ENCODE results near the gene PHLDA1.

- TF ChIP-seq, protein P1, sequence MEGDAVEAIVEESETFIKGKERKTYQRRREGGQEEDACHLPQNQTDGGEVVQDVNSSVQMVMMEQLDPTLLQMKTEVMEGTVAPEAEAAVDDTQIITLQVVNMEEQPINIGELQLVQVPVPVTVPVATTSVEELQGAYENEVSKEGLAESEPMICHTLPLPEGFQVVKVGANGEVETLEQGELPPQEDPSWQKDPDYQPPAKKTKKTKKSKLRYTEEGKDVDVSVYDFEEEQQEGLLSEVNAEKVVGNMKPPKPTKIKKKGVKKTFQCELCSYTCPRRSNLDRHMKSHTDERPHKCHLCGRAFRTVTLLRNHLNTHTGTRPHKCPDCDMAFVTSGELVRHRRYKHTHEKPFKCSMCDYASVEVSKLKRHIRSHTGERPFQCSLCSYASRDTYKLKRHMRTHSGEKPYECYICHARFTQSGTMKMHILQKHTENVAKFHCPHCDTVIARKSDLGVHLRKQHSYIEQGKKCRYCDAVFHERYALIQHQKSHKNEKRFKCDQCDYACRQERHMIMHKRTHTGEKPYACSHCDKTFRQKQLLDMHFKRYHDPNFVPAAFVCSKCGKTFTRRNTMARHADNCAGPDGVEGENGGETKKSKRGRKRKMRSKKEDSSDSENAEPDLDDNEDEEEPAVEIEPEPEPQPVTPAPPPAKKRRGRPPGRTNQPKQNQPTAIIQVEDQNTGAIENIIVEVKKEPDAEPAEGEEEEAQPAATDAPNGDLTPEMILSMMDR (IDR thresholded peaks at IDR 0.05), result no peak
- TF ChIP-seq EP300 (IDR thresholded peaks at IDR 0.05; ENCODE audit: low read depth), result no peak
- no peak for TF ChIP-seq POLR2A (IDR thresholded peaks at IDR 0.05)
- TF ChIP-seq POLR2AphosphoS5 (IDR thresholded peaks at IDR 0.05), result no peak
Observed at GRCh38 chr12:76024942-76025600, 6.5 kb downstream of the PHLDA1 start.

All from transverse colon (tissue), 4 donors.